Tibial nerve (tissue), 3 donors: ENCODE measurements around the gene ARAP1.

Experiments used
- POLR2A ChIP-seq, 2 donors: fragments of 450-650 bp; IDR thresholded peaks; one replicate each; pipeline ENCODE4 v1.6.1; 2017; ENCODE audit warnings: antibody characterized with exemption in 2 of 2, mild to moderate bottlenecking in 2 of 2, moderate library complexity in 2 of 2
- TF ChIP-seq, protein P1 (sequence below), 5 experiments: fragments of 200-600 bp in 3 of 5; fragments of 450-650 bp in 2 of 5; sonication (generic) in 3 of 5; IDR thresholded peaks; one replicate each; pipeline ENCODE4 v1.5.1; 2016 to 2019; ENCODE audit warnings: antibody characterized with exemption in 5 of 5, mild to moderate bottlenecking in 3 of 5, moderate library complexity in 2 of 5

DNA sequence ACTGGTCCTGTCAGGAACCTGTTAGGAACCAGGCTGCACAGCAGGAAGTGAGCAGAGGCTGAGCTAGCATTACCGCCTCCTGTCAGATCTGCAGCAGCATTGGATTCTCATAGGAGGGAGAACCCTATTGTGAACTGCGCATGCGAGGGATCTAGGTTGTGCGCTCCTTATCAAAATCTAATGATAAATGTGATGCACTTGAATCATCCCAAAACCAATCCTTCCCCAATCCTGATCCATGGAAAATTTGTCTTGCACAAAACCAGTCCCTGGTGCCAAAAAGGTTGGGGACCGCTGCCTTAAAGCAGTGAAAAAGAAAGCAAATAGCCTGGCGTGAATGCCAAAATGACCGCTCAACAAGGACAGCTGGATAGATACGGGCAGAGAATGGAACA, 1.9 kb upstream of the ARAP1 start:
- TF ChIP-seq, protein P1, sequence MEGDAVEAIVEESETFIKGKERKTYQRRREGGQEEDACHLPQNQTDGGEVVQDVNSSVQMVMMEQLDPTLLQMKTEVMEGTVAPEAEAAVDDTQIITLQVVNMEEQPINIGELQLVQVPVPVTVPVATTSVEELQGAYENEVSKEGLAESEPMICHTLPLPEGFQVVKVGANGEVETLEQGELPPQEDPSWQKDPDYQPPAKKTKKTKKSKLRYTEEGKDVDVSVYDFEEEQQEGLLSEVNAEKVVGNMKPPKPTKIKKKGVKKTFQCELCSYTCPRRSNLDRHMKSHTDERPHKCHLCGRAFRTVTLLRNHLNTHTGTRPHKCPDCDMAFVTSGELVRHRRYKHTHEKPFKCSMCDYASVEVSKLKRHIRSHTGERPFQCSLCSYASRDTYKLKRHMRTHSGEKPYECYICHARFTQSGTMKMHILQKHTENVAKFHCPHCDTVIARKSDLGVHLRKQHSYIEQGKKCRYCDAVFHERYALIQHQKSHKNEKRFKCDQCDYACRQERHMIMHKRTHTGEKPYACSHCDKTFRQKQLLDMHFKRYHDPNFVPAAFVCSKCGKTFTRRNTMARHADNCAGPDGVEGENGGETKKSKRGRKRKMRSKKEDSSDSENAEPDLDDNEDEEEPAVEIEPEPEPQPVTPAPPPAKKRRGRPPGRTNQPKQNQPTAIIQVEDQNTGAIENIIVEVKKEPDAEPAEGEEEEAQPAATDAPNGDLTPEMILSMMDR (IDR thresholded peaks at IDR 0.05), result no peak
- no peak for TF ChIP-seq POLR2A (IDR thresholded peaks at IDR 0.05)
